GM21526 (cell line): Measurements from ENCODE around the gene PDE11A.

ENCODE experiments used
- ATAC-seq: cut with Tn5 transposase; IDR thresholded peaks from one replicate; pipeline ENCODE4 v1.9.1; 2021; ENCODE audit warnings: moderate library complexity; ENCODE audit not compliant: unreplicated experiment, low FRiP score

The PDE11A gene

GRCh38 chr2:177612659-177613058, 459.9 kb downstream of the PDE11A start:
- ATAC-seq: no peak

GRCh38 chr2:177611310-177611886, 461.2 kb downstream of the PDE11A start:
- no peak for ATAC-seq

- no peak for ATAC-seq
Measured at GRCh38 chr2:177610813-177611212, 461.8 kb downstream of the PDE11A start.

GRCh38 chr2:177606636-177607035, 465.9 kb downstream of the PDE11A start:
- no peak for ATAC-seq

- no peak for ATAC-seq
Measured at GRCh38 chr2:177604271-177605065, 468.1 kb downstream of the PDE11A start.

GRCh38 chr2:177603768-177604167, 468.8 kb downstream of the PDE11A start:
- no peak for ATAC-seq

GRCh38 chr2:177603181-177603580, 469.4 kb downstream of the PDE11A start:
- ATAC-seq: no peak

GRCh38 chr2:177602611-177603164, 469.9 kb downstream of the PDE11A start:
- no peak for ATAC-seq

- no peak for ATAC-seq
Measured at GRCh38 chr2:177600917-177601316, 471.7 kb downstream of the PDE11A start.

GRCh38 chr2:177599956-177600355, 472.6 kb downstream of the PDE11A start:
- no peak for ATAC-seq

- no peak for ATAC-seq
Measured at GRCh38 chr2:177599139-177599688, 473.4 kb downstream of the PDE11A start.

GRCh38 chr2:177598326-177599138, 474.0 kb downstream of the PDE11A start:
- ATAC-seq: no peak

- ATAC-seq: no peak
Measured at GRCh38 chr2:177597759-177598158, 474.8 kb downstream of the PDE11A start.

GRCh38 chr2:177596866-177597265, 475.7 kb downstream of the PDE11A start:
- ATAC-seq: no peak

- no peak for ATAC-seq
Measured at GRCh38 chr2:177595126-177595845, 477.3 kb downstream of the PDE11A start.

GRCh38 chr2:177593402-177593801, 479.2 kb downstream of the PDE11A start:
- no peak for ATAC-seq

GRCh38 chr2:177592945-177593344, 479.6 kb downstream of the PDE11A start:
- no peak for ATAC-seq

GRCh38 chr2:177592397-177592796, 480.2 kb downstream of the PDE11A start:
- no peak for ATAC-seq

- no peak for ATAC-seq
Measured at GRCh38 chr2:177589186-177589585, 483.4 kb downstream of the PDE11A start.

- no peak for ATAC-seq
Measured at GRCh38 chr2:177588671-177589070, 483.9 kb downstream of the PDE11A start.
